Activated T-cell treated with anti-CD3 and anti-CD28 coated beads, Interleukin-2, amount 50 U/mL, for 24 hours (primary cell): ENCODE results near the gene FMN1.

Source experiments
- DNase-seq: peaks from one replicate; pipeline ENCODE4 v3.0.0-alpha.2; 2020
- H3K27ac Mint-ChIP-seq: 2 replicates; pipeline ENCODE4 v1.8.0; 2020; ENCODE audit warnings: mild to moderate bottlenecking, mixed read lengths
- H3K27me3 Mint-ChIP-seq: 2 replicates; pipeline ENCODE4 v1.8.0; 2020; ENCODE audit warnings: mixed read lengths
- H3K36me3 Mint-ChIP-seq: 2 replicates; pipeline ENCODE4 v1.8.0; 2020; ENCODE audit warnings: low read depth, mixed read lengths
- H3K4me1 Mint-ChIP-seq: 2 replicates; pipeline ENCODE4 v1.8.0; 2020; ENCODE audit warnings: low read depth, mixed read lengths
- H3K4me3 Mint-ChIP-seq: 2 replicates; pipeline ENCODE4 v1.8.0; 2020; ENCODE audit warnings: mild to moderate bottlenecking, moderate library complexity, mixed read lengths
- H3K9me3 Mint-ChIP-seq: 2 replicates; pipeline ENCODE4 v1.8.0; 2020; ENCODE audit warnings: mixed read lengths

FMN1 gene

GRCh38 chr15:33013827-33014445 is 180.6 kb downstream of the FMN1 start:
- Mint-ChIP-seq H3K4me3 (no peak overlapping the region), H3K27me3 (no peaks in the 10 kb centered on the region), H3K4me1 (peaks cover 54% of the 10 kb centered on the region), H3K36me3 (peaks cover 3% of the 10 kb centered on the region), H3K9me3 (no peaks in the 10 kb centered on the region), H3K27ac (peak overlapping the region; percentile 48)
- no peak for DNase-seq

- H3K36me3 Mint-ChIP-seq: no peaks in the 10 kb centered on the region
- no peaks in the 10 kb centered on the region for H3K9me3 Mint-ChIP-seq
- no peak for DNase-seq
- H3K27ac Mint-ChIP-seq: no peak overlapping the region
- no peak overlapping the region for H3K4me3 Mint-ChIP-seq
- H3K4me1 Mint-ChIP-seq: peaks cover 67% of the 10 kb centered on the region
- H3K27me3 Mint-ChIP-seq: peaks cover 7% of the 10 kb centered on the region
Measured at GRCh38 chr15:33011976-33012375, 182.5 kb downstream of the FMN1 start.

GRCh38 chr15:33009603-33010002 is 184.9 kb downstream of the FMN1 start:
- Mint-ChIP-seq H3K27me3 (peaks cover 7% of the 10 kb centered on the region), H3K4me1 (peaks cover 56% of the 10 kb centered on the region), H3K9me3 (no peaks in the 10 kb centered on the region), H3K27ac (no peak overlapping the region), H3K4me3 (no peak overlapping the region), H3K36me3 (no peaks in the 10 kb centered on the region)
- no peak for DNase-seq

GRCh38 chr15:33009026-33009425 is 185.5 kb downstream of the FMN1 start:
- Mint-ChIP-seq H3K27ac (no peak overlapping the region), H3K27me3 (peaks cover 7% of the 10 kb centered on the region), H3K36me3 (peaks cover 2% of the 10 kb centered on the region), H3K4me1 (peaks cover 52% of the 10 kb centered on the region), H3K4me3 (no peak overlapping the region), H3K9me3 (no peaks in the 10 kb centered on the region)
- DNase-seq: no peak

GRCh38 chr15:33008284-33008995 is 186.1 kb downstream of the FMN1 start:
- no peaks in the 10 kb centered on the region for H3K9me3 Mint-ChIP-seq
- peak overlapping the region; percentile 8 for H3K27ac Mint-ChIP-seq
- H3K36me3 Mint-ChIP-seq: peaks cover 2% of the 10 kb centered on the region
- no peak overlapping the region for H3K4me3 Mint-ChIP-seq
- peaks cover 7% of the 10 kb centered on the region for H3K27me3 Mint-ChIP-seq
- H3K4me1 Mint-ChIP-seq: peaks cover 46% of the 10 kb centered on the region
- DNase-seq: no peak

GRCh38 chr15:33007303-33007855 is 187.1 kb downstream of the FMN1 start:
- no peak overlapping the region for H3K4me3 Mint-ChIP-seq
- H3K4me1 Mint-ChIP-seq: peaks cover 37% of the 10 kb centered on the region
- no peak for DNase-seq
- peaks cover 2% of the 10 kb centered on the region for H3K36me3 Mint-ChIP-seq
- H3K27me3 Mint-ChIP-seq: peaks cover 7% of the 10 kb centered on the region
- H3K27ac Mint-ChIP-seq: no peak overlapping the region
- H3K9me3 Mint-ChIP-seq: no peaks in the 10 kb centered on the region

GRCh38 chr15:33005582-33005981 is 188.9 kb downstream of the FMN1 start:
- Mint-ChIP-seq H3K36me3 (peaks cover 2% of the 10 kb centered on the region), H3K4me3 (no peak overlapping the region), H3K4me1 (peaks cover 40% of the 10 kb centered on the region), H3K9me3 (no peaks in the 10 kb centered on the region), H3K27ac (no peak overlapping the region), H3K27me3 (peaks cover 7% of the 10 kb centered on the region)
- no peak for DNase-seq

GRCh38 chr15:33001926-33002325 is 192.6 kb downstream of the FMN1 start:
- peaks cover 4% of the 10 kb centered on the region for H3K27me3 Mint-ChIP-seq

GRCh38 chr15:32998979-32999672 is 195.4 kb downstream of the FMN1 start:
- Mint-ChIP-seq H3K27me3 (peaks cover 4% of the 10 kb centered on the region), H3K9me3 (no peaks in the 10 kb centered on the region), H3K27ac (no peak overlapping the region), H3K4me1 (peaks cover 9% of the 10 kb centered on the region), H3K4me3 (no peak overlapping the region), H3K36me3 (no peaks in the 10 kb centered on the region)
- DNase-seq: no peak

More at GRCh38 chr15:33001926-33002325, 192.6 kb downstream of the FMN1 start:
- H3K9me3 Mint-ChIP-seq: no peaks in the 10 kb centered on the region
- H3K27ac Mint-ChIP-seq: no peak overlapping the region
- peaks cover 21% of the 10 kb centered on the region for H3K4me1 Mint-ChIP-seq
- H3K4me3 Mint-ChIP-seq: no peak overlapping the region
- H3K36me3 Mint-ChIP-seq: peaks cover 2% of the 10 kb centered on the region
- DNase-seq: no peak

GRCh38 chr15:32998182-32998581 is 196.3 kb downstream of the FMN1 start:
- Mint-ChIP-seq H3K4me3 (no peak overlapping the region), H3K27ac (no peak overlapping the region), H3K27me3 (peaks cover 4% of the 10 kb centered on the region), H3K9me3 (no peaks in the 10 kb centered on the region), H3K4me1 (peaks cover 9% of the 10 kb centered on the region), H3K36me3 (no peaks in the 10 kb centered on the region)
- no peak for DNase-seq

- Mint-ChIP-seq H3K27ac (no peak overlapping the region), H3K36me3 (no peaks in the 10 kb centered on the region), H3K4me1 (no peaks in the 10 kb centered on the region), H3K9me3 (no peaks in the 10 kb centered on the region), H3K27me3 (peaks cover 2% of the 10 kb centered on the region), H3K4me3 (no peak overlapping the region)
- DNase-seq: no peak
Measured at GRCh38 chr15:32994810-32995424, 199.6 kb downstream of the FMN1 start.

- H3K27me3 Mint-ChIP-seq: no peaks in the 10 kb centered on the region
- H3K4me3 Mint-ChIP-seq: no peak overlapping the region
- no peaks in the 10 kb centered on the region for H3K4me1 Mint-ChIP-seq
- H3K9me3 Mint-ChIP-seq: no peaks in the 10 kb centered on the region
- H3K36me3 Mint-ChIP-seq: no peaks in the 10 kb centered on the region
- DNase-seq: no peak
- no peak overlapping the region for H3K27ac Mint-ChIP-seq
Measured at GRCh38 chr15:32993285-32993684, 201.2 kb downstream of the FMN1 start.

- H3K4me3 Mint-ChIP-seq: no peak overlapping the region
- DNase-seq: no peak
- no peaks in the 10 kb centered on the region for H3K4me1 Mint-ChIP-seq
- H3K27ac Mint-ChIP-seq: no peak overlapping the region
- no peaks in the 10 kb centered on the region for H3K36me3 Mint-ChIP-seq
- no peaks in the 10 kb centered on the region for H3K9me3 Mint-ChIP-seq
- no peaks in the 10 kb centered on the region for H3K27me3 Mint-ChIP-seq
Measured at GRCh38 chr15:32991619-32992111, 202.8 kb downstream of the FMN1 start.

GRCh38 chr15:32990071-32990470 is 204.4 kb downstream of the FMN1 start:
- Mint-ChIP-seq H3K4me3 (no peak overlapping the region), H3K27ac (no peak overlapping the region), H3K4me1 (peaks cover 2% of the 10 kb centered on the region), H3K27me3 (no peaks in the 10 kb centered on the region), H3K9me3 (no peaks in the 10 kb centered on the region), H3K36me3 (no peaks in the 10 kb centered on the region)
- no peak for DNase-seq
